Keratinocyte (primary cell): ENCODE data around the gene EXD3. TPM values are rescaled to one million over a fixed set of nuclear protein-coding genes. Genes with fewer than 3 reads are reported as not detected.

Source experiments
- DNase-seq: peaks from one replicate; pipeline ENCODE4 v3.0.0-alpha.2; 2011; ENCODE audit warnings: low read depth, missing footprints, low spot score
- FAIRE-seq: peaks from 2 replicates; lab custom pipeline; 2011; peaks lifted over from hg19 to GRCh38; lab: Jason Lieb, UNC
- H2AFZ ChIP-seq: 2 replicates; pipeline ENCODE4 v1.6.0; 2012; ENCODE audit warnings: low read length, control low read depth, inconsistent platforms; ENCODE audit not compliant: control insufficient read depth
- H3K27ac ChIP-seq: 2 replicates; pipeline ENCODE4 v1.5.1; 2011; ENCODE audit warnings: low read length; ENCODE audit not compliant: control insufficient read depth, insufficient read depth
- H3K27me3 ChIP-seq: 3 replicates; pipeline ENCODE4 v1.6.0; 2011; ENCODE audit warnings: low read length; ENCODE audit not compliant: control insufficient read depth, insufficient read depth; ENCODE audit errors: extremely low read depth
- H3K36me3 ChIP-seq, 2 experiments: 2 replicates in 1 of 2; 3 replicates in 1 of 2; pipeline ENCODE4 v1.5.1; 2011; ENCODE audit warnings: low read length in 2 of 2, mild to moderate bottlenecking in 1 of 2; ENCODE audit not compliant: control insufficient read depth in 2 of 2, insufficient read depth in 2 of 2; ENCODE audit errors: extremely low read depth in 1 of 2
- H3K4me1 ChIP-seq: 3 replicates; pipeline ENCODE4 v1.5.1; 2011; ENCODE audit warnings: low read length; ENCODE audit not compliant: control insufficient read depth, insufficient read depth; ENCODE audit errors: extremely low read depth
- H3K4me2 ChIP-seq: 3 replicates; pipeline ENCODE4 v1.6.0; 2011; ENCODE audit warnings: low read depth, low read length; ENCODE audit not compliant: control insufficient read depth, insufficient read depth; ENCODE audit errors: extremely low read depth
- H3K4me3 ChIP-seq, 3 experiments: fragments of 200-600 bp in 1 of 3; sonication (generic) in 1 of 3; 2 replicates in 2 of 3; 3 replicates in 1 of 3; pipeline ENCODE4 v1.5.1; 2011 to 2016; ENCODE audit warnings: low read length in 3 of 3, mild to moderate bottlenecking in 3 of 3, control low read depth in 2 of 3, inconsistent platforms in 1 of 3, low read depth in 1 of 3, mixed read lengths in 1 of 3, mixed run types in 1 of 3, moderate library complexity in 1 of 3; ENCODE audit not compliant: control insufficient read depth in 2 of 3, insufficient read depth in 2 of 3; ENCODE audit errors: extremely low read depth in 1 of 3
- H3K79me2 ChIP-seq: 2 replicates; pipeline ENCODE4 v1.6.0; 2012; ENCODE audit warnings: low read length; ENCODE audit not compliant: control insufficient read depth, insufficient read depth
- H3K9ac ChIP-seq: 3 replicates; pipeline ENCODE4 v1.6.0; 2011; ENCODE audit warnings: low read length; ENCODE audit not compliant: control insufficient read depth, insufficient read depth; ENCODE audit errors: extremely low read depth
- H3K9me1 ChIP-seq: 3 replicates; pipeline ENCODE4 v1.6.0; 2011; ENCODE audit warnings: low read length; ENCODE audit not compliant: control insufficient read depth, insufficient read depth; ENCODE audit errors: extremely low read depth
- H3K9me3 ChIP-seq: 2 replicates; pipeline ENCODE4 v1.5.1; 2012; ENCODE audit warnings: low read depth, low read length; ENCODE audit not compliant: control insufficient read depth
- H4K20me1 ChIP-seq: 3 replicates; pipeline ENCODE4 v1.6.0; 2011; ENCODE audit warnings: low read length; ENCODE audit not compliant: control insufficient read depth, insufficient read depth; ENCODE audit errors: extremely low read depth
- CTCF ChIP-seq, 3 experiments: IDR thresholded peaks in 1 of 3; conservative IDR thresholded peaks in 1 of 3; optimal IDR thresholded peaks in 1 of 3; 2 replicates in 2 of 3; 3 replicates in 1 of 3; pipeline versions ENCODE3 to v1.5.1; 2011; ENCODE audit warnings: low read length in 3 of 3, mild to moderate bottlenecking in 3 of 3, moderate library complexity in 2 of 3, control low read depth in 1 of 3, inconsistent platforms in 1 of 3; ENCODE audit not compliant: insufficient read depth in 2 of 3; ENCODE audit errors: extremely low read depth in 1 of 3
- EZH2 ChIP-seq: IDR thresholded peaks from one replicate; pipeline ENCODE4 v1.6.1; 2012; ENCODE audit warnings: inconsistent platforms, mild to moderate bottlenecking, low read length, moderate library complexity
- dilution Hi-C: fragments of 300-500 bp; cut with MboI; formaldehyde crosslinking; loops from one replicate; pipeline ENCODE4 v1.7.0; 2020; ENCODE audit warnings: low sequenced_read_pairs; ENCODE audit not compliant: extremely low pct_ligation_motif_present
- polyA plus RNA-seq, 5 experiments: library from polyadenylated mRNA; depleted of rRNA in 3 of 5; stranded (reverse) in 3 of 5; stranded (forward) in 1 of 5; unstranded in 1 of 5; fragments of >200 nt; gene quantifications; 1 replicate in 1 of 5; 2 replicates in 3 of 5; 3 replicates in 1 of 5; pipeline versions ENCODE4 v1.2.1 to v1.2.3, GENCODE V29; 2011 to 2012; ENCODE audit warnings: missing spikeins in 2 of 5, low read depth in 1 of 5, low replicate concordance in 1 of 5

The EXD3 gene
- polyA plus RNA-seq, 1 donor (not counting 4 experiments of a cell fraction or from before 2014, with no cell fraction given), result 1.5 TPM

- peaks cover 23% of the 10 kb centered on the region for H3K4me1 ChIP-seq
- no peaks in the 10 kb centered on the region for H3K9me3 ChIP-seq
- no peaks in the 10 kb centered on the region for H4K20me1 ChIP-seq
- FAIRE-seq, result no peak
- no peak for DNase-seq
- H3K9ac ChIP-seq, result peak overlapping the region; percentile 83
- dilution Hi-C loops, result no loop called here
- H3K4me2 ChIP-seq, result peak overlapping the region; percentile 89
- H3K4me3 ChIP-seq, result peak overlapping the region; percentile 35 to 48 (median 43)
- H2AFZ ChIP-seq, result peak overlapping the region; percentile 56
- no peaks in the 10 kb centered on the region for H3K9me1 ChIP-seq
- TF ChIP-seq EZH2, result no peak
- peak in 1 of 3 experiments; percentile 56 for TF ChIP-seq CTCF (optimal IDR thresholded peaks at IDR 0.05 in 1 of 3, IDR thresholded peaks at IDR 0.05 in 1 of 3, conservative IDR thresholded peaks at IDR 0.05 in 1 of 3; ENCODE audit: extremely low read depth in 1 of 3, insufficient read depth in 2 of 3, low read length in 3 of 3)
- H3K27me3 ChIP-seq, result peaks cover 16% of the 10 kb centered on the region
- no peaks in the 10 kb centered on the region for H3K79me2 ChIP-seq
- H3K36me3 ChIP-seq, result no peaks in the 10 kb centered on the region
- H3K27ac ChIP-seq, result peak overlapping the region; percentile 56
Measured at GRCh38 chr9:137302449-137303150, 120.4 kb downstream of the EXD3 start.

GRCh38 chr9:137302118-137302448, 120.9 kb downstream of the EXD3 start, which contains the start of gene NRARP:
NRARP (minus strand) TSS chr9:137302271; CDS start chr9:137301928, 343 bp downstream.
- H3K9me1 ChIP-seq, result no peaks in the 10 kb centered on the region
- H3K79me2 ChIP-seq, result no peaks in the 10 kb centered on the region
- H3K4me2 ChIP-seq, result peak within 1 kb of the TSS; percentile 89
- H3K27ac ChIP-seq, result peak within 1 kb of the TSS; percentile 56
- H3K27me3 ChIP-seq, result peaks cover 14% of the 10 kb centered on the region
- FAIRE-seq (no peak), DNase-seq (no peak)
- peak within 1 kb of the TSS; percentile 35 to 70 (median 59) for H3K4me3 ChIP-seq
- peak within 1 kb of the TSS; percentile 56 for H2AFZ ChIP-seq
- H3K9me3 ChIP-seq, result no peaks in the 10 kb centered on the region
- dilution Hi-C loops, result no loop called here
- peak within 1 kb of the TSS; percentile 83 for H3K9ac ChIP-seq
- H3K4me1 ChIP-seq, result peaks cover 23% of the 10 kb centered on the region
- no peaks in the 10 kb centered on the region for H3K36me3 ChIP-seq
- H4K20me1 ChIP-seq, result no peaks in the 10 kb centered on the region
- no peak for TF ChIP-seq EZH2
- no peak for TF ChIP-seq CTCF (optimal IDR thresholded peaks at IDR 0.05 in 1 of 3, IDR thresholded peaks at IDR 0.05 in 1 of 3, conservative IDR thresholded peaks at IDR 0.05 in 1 of 3; ENCODE audit: extremely low read depth in 1 of 3, insufficient read depth in 2 of 3, low read length in 3 of 3)
